Parathyroid adenoma (tissue), 2 donors: ENCODE data around the gene NEK1.
"Not testable (repeated sequence)": the region's sequence is repeated elsewhere in the genome, so short reads cannot be mapped to it uniquely, and the experiment has no call there.

Experiments used
- H2AFZ ChIP-seq: fragments of 300-600 bp; sonication (generic); one replicate; pipeline ENCODE4 v1.7.0; 2017; ENCODE audit warnings: antibody characterized with exemption, mild to moderate bottlenecking
- H3K27ac ChIP-seq: fragments of 300-600 bp; sonication (generic); one replicate; pipeline ENCODE4 v1.7.0; 2017
- H3K27me3 ChIP-seq: fragments of 300-600 bp; sonication (generic); one replicate; pipeline ENCODE4 v1.7.0; 2017; ENCODE audit warnings: low read length; ENCODE audit not compliant: control insufficient read depth, insufficient read depth
- H3K36me3 ChIP-seq: fragments of 300-600 bp; sonication (generic); one replicate; pipeline ENCODE4 v1.7.0; 2017; ENCODE audit warnings: low read length; ENCODE audit not compliant: control insufficient read depth, insufficient read depth
- H3K4me1 ChIP-seq: fragments of 300-600 bp; sonication (generic); one replicate; pipeline ENCODE4 v1.7.0; 2017; ENCODE audit warnings: control low read depth
- H3K4me2 ChIP-seq: fragments of 300-600 bp; sonication (generic); one replicate; pipeline ENCODE4 v1.7.0; 2017; ENCODE audit warnings: low read length
- H3K4me3 ChIP-seq: fragments of 300-600 bp; sonication (generic); one replicate; pipeline ENCODE4 v1.7.0; 2017; ENCODE audit warnings: low read depth, low read length
- H3K79me2 ChIP-seq: fragments of 300-600 bp; sonication (generic); one replicate; pipeline ENCODE4 v1.7.0; 2017; ENCODE audit warnings: control low read depth
- H3K9ac ChIP-seq: fragments of 300-600 bp; sonication (generic); one replicate; pipeline ENCODE4 v1.7.0; 2017; ENCODE audit warnings: mild to moderate bottlenecking
- H3K9me3 ChIP-seq: fragments of 300-600 bp; sonication (generic); one replicate; pipeline ENCODE4 v1.7.0; 2017; ENCODE audit warnings: low read length; ENCODE audit not compliant: control insufficient read depth
- CTCF ChIP-seq: fragments of 300-600 bp; sonication (generic); IDR thresholded peaks from one replicate; pipeline ENCODE4 v1.7.0; 2017; ENCODE audit warnings: antibody characterized with exemption, mild to moderate bottlenecking
- donor health status: primary hyperparathyroidism.

Gene NEK1

GRCh38 chr4:169428376-169428775 is 184.0 kb downstream of the NEK1 start:
- Histone ChIP-seq H3K79me2 (no peaks in the 10 kb centered on the region), H2AFZ (no peak overlapping the region), H3K27me3 (no peaks in the 10 kb centered on the region), H3K9me3 (no peaks in the 10 kb centered on the region), H3K4me2 (no peak overlapping the region), H3K4me1 (no peaks in the 10 kb centered on the region), H3K4me3 (no peak overlapping the region), H3K9ac (no peak overlapping the region), H3K27ac (no peak overlapping the region), H3K36me3 (no peaks in the 10 kb centered on the region)
- no peak for TF ChIP-seq CTCF

GRCh38 chr4:169427727-169428126 is 184.7 kb downstream of the NEK1 start:
- not testable (repeated sequence) for H3K79me2 ChIP-seq, H2AFZ ChIP-seq, H3K27me3 ChIP-seq, H3K4me2 ChIP-seq, H3K9me3 ChIP-seq, H3K4me1 ChIP-seq, H3K27ac ChIP-seq, H3K9ac ChIP-seq, H3K4me3 ChIP-seq, H3K36me3 ChIP-seq

- Histone ChIP-seq H3K9ac (no peak overlapping the region), H3K79me2 (no peaks in the 10 kb centered on the region), H3K4me1 (no peaks in the 10 kb centered on the region), H2AFZ (no peak overlapping the region), H3K4me2 (no peak overlapping the region), H3K9me3 (no peaks in the 10 kb centered on the region), H3K4me3 (no peak overlapping the region), H3K27me3 (no peaks in the 10 kb centered on the region), H3K36me3 (no peaks in the 10 kb centered on the region), H3K27ac (no peak overlapping the region)
- no peak for TF ChIP-seq CTCF
Measured at GRCh38 chr4:169420291-169420690, 192.1 kb downstream of the NEK1 start.

GRCh38 chr4:169418846-169419245 is 193.5 kb downstream of the NEK1 start:
- no peak overlapping the region for H2AFZ ChIP-seq
- H3K27me3 ChIP-seq: no peaks in the 10 kb centered on the region
- no peaks in the 10 kb centered on the region for H3K4me1 ChIP-seq
- H3K9me3 ChIP-seq: no peaks in the 10 kb centered on the region
- H3K79me2 ChIP-seq: no peaks in the 10 kb centered on the region
- H3K9ac ChIP-seq: no peak overlapping the region
- no peak overlapping the region for H3K4me2 ChIP-seq
- H3K27ac ChIP-seq: no peak overlapping the region
- no peak overlapping the region for H3K4me3 ChIP-seq
- no peak for TF ChIP-seq CTCF
- H3K36me3 ChIP-seq: no peaks in the 10 kb centered on the region

- no peak overlapping the region for H3K4me3 ChIP-seq
- H2AFZ ChIP-seq: no peak overlapping the region
- no peaks in the 10 kb centered on the region for H3K9me3 ChIP-seq
- no peak for TF ChIP-seq CTCF
- no peaks in the 10 kb centered on the region for H3K36me3 ChIP-seq
- no peaks in the 10 kb centered on the region for H3K27me3 ChIP-seq
- H3K4me1 ChIP-seq: no peaks in the 10 kb centered on the region
- H3K4me2 ChIP-seq: no peak overlapping the region
- no peak overlapping the region for H3K9ac ChIP-seq
- H3K27ac ChIP-seq: no peak overlapping the region
- H3K79me2 ChIP-seq: no peaks in the 10 kb centered on the region
Measured at GRCh38 chr4:169417629-169418282, 194.6 kb downstream of the NEK1 start.
